Sigmoid colon (tissue), 7 donors: Measurements from ENCODE around the gene COX10. TPM values are rescaled to one million over a fixed set of nuclear protein-coding genes. Genes with fewer than 3 reads are reported as not detected.

ENCODE experiments used
- DNase-seq: peaks from one replicate; pipeline ENCODE4 v3.0.0-alpha.2; 2019
- H3K27ac ChIP-seq, 4 donors: fragments of 200-600 bp; sonication (generic); one replicate each; pipeline ENCODE4 v1.5.1; 2016 to 2019; ENCODE audit warnings: mild to moderate bottlenecking in 1 of 4
- H3K27me3 ChIP-seq, 3 donors: fragments of 200-600 bp; sonication (generic); one replicate each; pipeline ENCODE4 v1.5.1; 2019; ENCODE audit warnings: mild to moderate bottlenecking in 1 of 3
- H3K36me3 ChIP-seq, 4 donors: fragments of 200-600 bp; sonication (generic); one replicate each; pipeline ENCODE4 v1.5.1; 2016 to 2019
- H3K4me1 ChIP-seq, 4 donors: fragments of 200-600 bp; sonication (generic); one replicate each; pipeline ENCODE4 v1.5.1; 2017 to 2019
- H3K4me3 ChIP-seq, 4 donors: fragments of 200-600 bp; sonication (generic); one replicate each; pipeline ENCODE4 v1.5.1; 2017 to 2019; ENCODE audit warnings: mild to moderate bottlenecking in 2 of 4, moderate library complexity in 1 of 4
- H3K9me3 ChIP-seq, 4 donors: fragments of 200-600 bp in 3 of 4; sonication (generic) in 3 of 4; one replicate each; pipeline versions ENCODE4 v1.5.1 to v1.6.1; 2013 to 2019
- EP300 ChIP-seq, 4 donors: sonication (generic); formaldehyde crosslinking; IDR thresholded peaks; one replicate each; pipeline ENCODE4 v1.6.1; 2017; ENCODE audit warnings: antibody characterized with exemption in 4 of 4
- POLR2A ChIP-seq, 2 donors: fragments of 450-650 bp; IDR thresholded peaks; one replicate each; pipeline ENCODE4 v1.6.1; 2016; ENCODE audit warnings: antibody characterized with exemption in 2 of 2, mild to moderate bottlenecking in 2 of 2, moderate library complexity in 2 of 2
- POLR2AphosphoS5 ChIP-seq, 4 donors: sonication (generic); formaldehyde crosslinking; IDR thresholded peaks; one replicate each; pipeline ENCODE4 v1.6.1; 2017; ENCODE audit warnings: antibody characterized with exemption in 4 of 4
- WGBS, 2 donors: extraction: QIAGEN DNeasy Blood & Tissue Kit; methylation state at CpG; one replicate each; pipeline ENCODE4 v1.1.7; 2013; 5-methylcytosine and 5-hydroxymethylcytosine counted together
- intact Hi-C: fragments of 100-400 bp; cut with DNase I; formaldehyde crosslinking; loops from one replicate; pipeline ENCODE4 v1.15.1; 2023
- polyA plus RNA-seq, 3 donors: library from polyadenylated mRNA; stranded (reverse); fragments of 200-250 nt; gene quantifications; one replicate each; pipeline ENCODE4 v1.2.3, GENCODE V29; 2013
- total RNA-seq, 4 donors: library from RNA; depleted of rRNA; stranded (reverse); fragments of >200 nt; gene quantifications; one replicate each; pipeline ENCODE4 v1.1.0, GENCODE V29; 2016
- TF ChIP-seq, protein P1 (sequence below), 4 experiments: fragments of 450-650 bp in 3 of 4; fragments of 200-600 bp in 1 of 4; IDR thresholded peaks; one replicate each; pipeline ENCODE4 v1.5.1; 2016 to 2019; ENCODE audit warnings: antibody characterized with exemption in 4 of 4, mild to moderate bottlenecking in 3 of 4, moderate library complexity in 2 of 4
- donor health status: healthy with polysubstance abuse.
- donor health status: Bipolar disorder and iron deficiency.
- donor health status: healthy.

Gene COX10
- total and polyA plus RNA-seq, 7 donors, result 14.4 to 23.9 (median 17.3) TPM

DNA sequence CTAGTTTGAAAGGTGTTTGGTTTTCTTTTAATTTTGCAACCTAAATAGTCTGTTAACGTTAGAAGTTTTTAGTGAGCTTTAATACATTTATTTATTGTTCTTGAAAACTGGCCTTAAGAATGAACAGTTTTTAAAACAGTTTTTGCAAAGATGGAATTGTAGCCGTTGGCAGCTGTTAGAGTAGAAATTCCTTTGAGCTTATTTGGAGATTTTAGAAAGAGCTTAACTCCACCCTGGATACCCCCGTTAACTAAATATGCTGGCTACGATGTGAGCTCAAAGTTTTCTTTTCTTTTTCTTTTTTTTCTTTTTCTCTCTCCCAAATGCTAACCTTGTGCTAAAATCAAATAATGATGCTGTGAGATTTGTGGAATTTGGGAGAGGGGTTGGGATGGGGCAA, 75.2 kb downstream of the COX10 start:
- Histone ChIP-seq H3K9me3 (no peaks in the 10 kb centered on the region), H3K27me3 (no peaks in the 10 kb centered on the region), H3K4me1 (no peaks in the 10 kb centered on the region), H3K36me3 (no peaks in the 10 kb centered on the region), H3K4me3 (no peak overlapping the region), H3K27ac (no peak overlapping the region)
- no peak for DNase-seq
- WGBS, 2 donors, result 80% methylated on average over 4 of the region's 4 CpGs
- intact Hi-C loops, result no loop called here
- TF ChIP-seq POLR2AphosphoS5 (IDR thresholded peaks at IDR 0.05), result no peak

DNA sequence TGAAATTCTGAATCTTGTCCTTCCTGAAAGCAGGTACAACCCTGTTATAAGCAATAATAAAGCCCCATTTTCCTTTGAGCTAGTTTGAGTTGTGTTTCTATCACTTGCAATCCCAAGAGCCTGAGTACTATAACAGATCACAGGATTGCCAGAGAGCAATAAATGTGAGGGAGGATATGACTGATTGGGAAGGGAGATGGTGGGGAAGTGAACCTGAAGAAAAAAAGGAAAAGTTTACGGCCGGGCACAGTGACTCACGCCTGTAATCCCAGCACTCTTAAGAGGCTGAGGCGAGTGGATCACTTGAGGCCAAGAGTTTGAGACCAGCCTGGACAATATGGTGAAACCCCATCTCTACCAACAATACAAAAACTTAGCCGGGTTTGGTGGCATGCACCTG, 80.4 kb downstream of the COX10 start:
- intact Hi-C loops, result no loop called here

DNA sequence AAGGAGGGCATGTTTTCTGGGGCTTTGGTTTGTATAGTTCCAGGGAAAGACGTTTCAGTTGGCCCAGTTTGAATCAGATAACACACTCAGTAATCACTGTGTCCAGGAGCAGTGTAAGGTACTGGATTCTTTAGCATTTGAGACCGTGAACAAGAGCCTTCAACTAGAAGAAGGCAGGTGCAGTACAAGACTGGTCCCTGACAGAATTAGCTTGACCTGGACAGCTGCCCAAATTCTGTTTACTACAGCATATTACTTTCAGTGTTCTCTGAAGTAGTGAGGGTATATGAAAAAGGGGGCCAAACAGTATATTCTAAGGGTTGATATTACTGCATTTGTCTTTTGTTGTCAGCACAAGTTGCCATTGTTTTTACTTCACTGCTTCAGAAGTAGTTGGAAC, 81.3 kb downstream of the COX10 start:
- 17 to 62% methylated on average over 2 of the region's 2 CpGs for WGBS, 2 donors
- intact Hi-C loops, result no loop called here
- no peak for DNase-seq
- H3K27ac ChIP-seq, result no peak overlapping the region
- no peaks in the 10 kb centered on the region for H3K36me3 ChIP-seq
- H3K9me3 ChIP-seq, result no peaks in the 10 kb centered on the region
- no peaks in the 10 kb centered on the region for H3K27me3 ChIP-seq
- TF ChIP-seq, protein P1, sequence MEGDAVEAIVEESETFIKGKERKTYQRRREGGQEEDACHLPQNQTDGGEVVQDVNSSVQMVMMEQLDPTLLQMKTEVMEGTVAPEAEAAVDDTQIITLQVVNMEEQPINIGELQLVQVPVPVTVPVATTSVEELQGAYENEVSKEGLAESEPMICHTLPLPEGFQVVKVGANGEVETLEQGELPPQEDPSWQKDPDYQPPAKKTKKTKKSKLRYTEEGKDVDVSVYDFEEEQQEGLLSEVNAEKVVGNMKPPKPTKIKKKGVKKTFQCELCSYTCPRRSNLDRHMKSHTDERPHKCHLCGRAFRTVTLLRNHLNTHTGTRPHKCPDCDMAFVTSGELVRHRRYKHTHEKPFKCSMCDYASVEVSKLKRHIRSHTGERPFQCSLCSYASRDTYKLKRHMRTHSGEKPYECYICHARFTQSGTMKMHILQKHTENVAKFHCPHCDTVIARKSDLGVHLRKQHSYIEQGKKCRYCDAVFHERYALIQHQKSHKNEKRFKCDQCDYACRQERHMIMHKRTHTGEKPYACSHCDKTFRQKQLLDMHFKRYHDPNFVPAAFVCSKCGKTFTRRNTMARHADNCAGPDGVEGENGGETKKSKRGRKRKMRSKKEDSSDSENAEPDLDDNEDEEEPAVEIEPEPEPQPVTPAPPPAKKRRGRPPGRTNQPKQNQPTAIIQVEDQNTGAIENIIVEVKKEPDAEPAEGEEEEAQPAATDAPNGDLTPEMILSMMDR (IDR thresholded peaks at IDR 0.05), result no peak
- TF ChIP-seq POLR2AphosphoS5 (IDR thresholded peaks at IDR 0.05), result no peak
- TF ChIP-seq POLR2A (IDR thresholded peaks at IDR 0.05), result no peak
- TF ChIP-seq EP300 (IDR thresholded peaks at IDR 0.05), result no peak
- H3K4me3 ChIP-seq, result no peak overlapping the region
- H3K4me1 ChIP-seq, result peaks cover 0 to 15% (median 11%) of the 10 kb centered on the region in 4 donors

More for the DNA sequence above, 80.4 kb downstream of the COX10 start:
- no peaks in the 10 kb centered on the region for H3K27me3 ChIP-seq
- no peaks in the 10 kb centered on the region for H3K36me3 ChIP-seq
- TF ChIP-seq EP300 (IDR thresholded peaks at IDR 0.05) (no peak), POLR2AphosphoS5 (IDR thresholded peaks at IDR 0.05) (no peak), POLR2A (IDR thresholded peaks at IDR 0.05) (no peak)
- TF ChIP-seq, protein P1 (IDR thresholded peaks at IDR 0.05), result no peak
- H3K4me1 ChIP-seq, result peaks cover 0 to 15% (median 11%) of the 10 kb centered on the region in 4 donors
- H3K4me3 ChIP-seq, result no peak overlapping the region
- no peaks in the 10 kb centered on the region for H3K9me3 ChIP-seq
- no peak overlapping the region for H3K27ac ChIP-seq
- DNase-seq, result no peak
- 35 to 76% methylated on average over 5 of the region's 5 CpGs for WGBS, 2 donors

DNA sequence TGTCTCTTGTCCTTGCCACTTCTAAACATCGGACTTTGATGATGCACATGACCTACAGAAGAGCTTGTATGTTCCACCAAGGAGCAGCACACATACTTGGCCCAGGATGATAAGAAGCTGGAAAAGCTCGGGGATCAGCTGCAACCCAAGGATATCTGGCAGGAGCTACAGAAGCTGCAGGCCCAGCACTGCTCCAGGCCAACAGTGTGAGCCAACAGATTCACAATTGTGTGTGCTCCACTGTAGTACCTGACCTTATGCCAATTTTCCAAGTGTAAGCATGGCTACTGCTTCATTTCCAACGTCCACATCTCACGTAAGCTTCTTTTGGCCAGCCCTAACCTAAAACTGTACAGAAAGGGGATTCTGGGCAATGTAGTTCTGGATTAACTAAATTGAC, 83.4 kb downstream of the COX10 start:
- intact Hi-C loops, result no loop called here
- Histone ChIP-seq H3K27ac (no peak overlapping the region), H3K36me3 (no peaks in the 10 kb centered on the region), H3K27me3 (no peaks in the 10 kb centered on the region), H3K9me3 (no peaks in the 10 kb centered on the region), H3K4me1 (peaks cover 0 to 15% (median 11%) of the 10 kb centered on the region in 4 donors), H3K4me3 (no peak overlapping the region)
- WGBS, 2 donors, result 67 to 80% methylated on average over 4 of the region's 4 CpGs
- TF ChIP-seq POLR2AphosphoS5 (IDR thresholded peaks at IDR 0.05), result no peak
- TF ChIP-seq POLR2A (IDR thresholded peaks at IDR 0.05), result no peak
- TF ChIP-seq, protein P1 (IDR thresholded peaks at IDR 0.05), result no peak
- TF ChIP-seq EP300 (IDR thresholded peaks at IDR 0.05), result no peak
- DNase-seq, result no peak

DNA sequence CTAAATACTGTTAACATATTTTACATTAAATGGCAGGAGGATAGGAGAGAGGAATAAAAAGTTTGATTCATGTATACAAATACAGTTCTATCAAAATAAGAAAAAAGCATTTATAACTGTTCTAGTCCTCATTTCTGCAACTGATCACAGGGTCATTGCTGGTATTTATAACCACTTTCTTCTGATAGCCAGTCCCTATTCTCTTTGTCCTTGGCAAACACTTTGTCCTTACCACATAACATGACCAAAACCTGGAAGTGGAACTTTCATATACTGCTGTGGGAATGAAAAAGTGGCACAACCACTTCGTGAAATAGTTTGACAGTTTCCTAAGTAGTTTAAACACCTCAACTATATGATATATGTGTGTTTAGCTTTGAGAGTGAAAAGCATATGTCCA, 84.1 kb downstream of the COX10 start:
- TF ChIP-seq POLR2AphosphoS5 (IDR thresholded peaks at IDR 0.05) (no peak), POLR2A (IDR thresholded peaks at IDR 0.05) (no peak), EP300 (IDR thresholded peaks at IDR 0.05) (no peak)
- TF ChIP-seq, protein P1 (IDR thresholded peaks at IDR 0.05), result no peak
- Histone ChIP-seq H3K4me1 (peaks cover 0 to 15% (median 11%) of the 10 kb centered on the region in 4 donors), H3K4me3 (no peak overlapping the region), H3K27me3 (no peaks in the 10 kb centered on the region), H3K27ac (no peak overlapping the region), H3K36me3 (no peaks in the 10 kb centered on the region), H3K9me3 (no peaks in the 10 kb centered on the region)
- intact Hi-C loops, result no loop called here
- WGBS, 2 donors, result 83 to 90% methylated on average over 1 of the region's 1 CpG
- no peak for DNase-seq
